ENCODE results near the gene SETBP1.

The SETBP1 gene

DNA sequence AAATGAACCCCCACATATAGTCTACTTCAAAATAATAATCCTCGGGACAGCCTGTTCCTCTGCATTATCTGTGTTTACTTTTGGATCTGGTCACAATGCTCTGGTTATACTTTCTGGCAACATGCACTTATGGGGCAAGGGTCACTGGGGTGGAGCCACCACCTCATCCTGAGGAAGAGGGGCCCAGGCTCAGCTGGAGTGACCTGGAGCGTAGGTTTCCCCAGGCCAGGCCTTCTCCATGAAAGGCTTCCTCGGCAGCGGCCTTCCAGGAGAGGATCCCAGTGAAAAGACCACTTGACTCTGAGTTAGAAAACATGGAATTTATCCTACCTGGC lies 237.4 kb downstream of the SETBP1 start:
- ChIA-PET CTCF (no interaction called here), POLR2A (no interaction called here)
- H3K4me3 ChIP-seq (ENCODE audit: low read depth, low read length): no peak overlapping the region
- H3K27ac ChIP-seq (ENCODE audit: extremely low read depth, low read depth, low read length): no peak overlapping the region
- peaks cover 2% of the 10 kb centered on the region; the same call in 1 of the 2 replicates for H3K4me1 ChIP-seq (ENCODE audit: control insufficient read depth, insufficient read depth, low read length)
- H3K36me3 ChIP-seq (ENCODE audit: control insufficient read depth in 2 of 2, insufficient read depth in 1 of 2, low read length in 2 of 2): no peaks in the 10 kb centered on the region
- TF ChIP-seq ZNF112 (tag by site-specific recombination; IDR thresholded peaks at IDR 0.05) (no peak), ZNF155 (tag by site-specific recombination; IDR thresholded peaks at IDR 0.05) (no peak), ZNF843 (tag by site-specific recombination; IDR thresholded peaks at IDR 0.05) (no peak), REPIN1 (tag by site-specific recombination; IDR thresholded peaks at IDR 0.05; ENCODE audit: low read depth) (no peak), ZNF48 (tag by site-specific recombination; IDR thresholded peaks at IDR 0.05) (no peak), WT1 (tag by site-specific recombination; IDR thresholded peaks at IDR 0.05) (no peak), ZFP3 (tag by site-specific recombination; IDR thresholded peaks at IDR 0.05; ENCODE audit: low read depth) (no peak), ZNF660 (tag by site-specific recombination; IDR thresholded peaks at IDR 0.05) (no peak), ZNF426 (tag by site-specific recombination; IDR thresholded peaks at IDR 0.05) (no peak), ZNF513 (tag by site-specific recombination; IDR thresholded peaks at IDR 0.05) (no peak), ZNF335 (tag by site-specific recombination; conservative IDR thresholded peaks at IDR 0.05) (no peak), MZF1 (tag by site-specific recombination; IDR thresholded peaks at IDR 0.05; ENCODE audit: borderline replicate concordance) (no peak), ZNF184 (tag by site-specific recombination; IDR thresholded peaks at IDR 0.05) (no peak), ZNF37A (tag by site-specific recombination; IDR thresholded peaks at IDR 0.05) (no peak), ZSCAN23 (tag by site-specific recombination; IDR thresholded peaks at IDR 0.05) (no peak), ZNF416 (tag by site-specific recombination; IDR thresholded peaks at IDR 0.05) (no peak), ZNF777 (tag by site-specific recombination; IDR thresholded peaks at IDR 0.05; ENCODE audit: borderline replicate concordance) (no peak)
- no peaks in the 10 kb centered on the region for H3K9me3 ChIP-seq (ENCODE audit: control insufficient read depth, insufficient read depth, low read depth, low read length)

DNA sequence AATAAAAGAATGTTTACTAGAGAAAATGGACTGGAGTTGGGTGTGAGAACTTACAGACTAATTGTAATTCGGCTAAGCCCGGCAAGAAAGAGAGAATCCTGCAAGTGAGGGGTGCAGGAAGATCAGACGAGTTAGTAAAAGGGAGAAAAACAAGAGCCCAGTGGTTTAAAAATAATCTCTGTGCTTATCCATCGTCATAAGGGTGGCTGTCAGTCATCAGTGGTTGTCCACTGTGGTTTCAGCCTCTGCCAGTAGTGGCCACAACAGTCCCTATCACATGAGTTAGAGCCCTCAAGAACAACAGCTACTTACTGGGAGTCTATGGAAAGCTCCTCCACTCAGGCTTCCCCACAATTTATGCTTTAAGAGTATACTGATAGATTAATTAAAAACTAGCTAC lies 239.8 kb downstream of the SETBP1 start:
- Histone ChIP-seq H3K27ac (ENCODE audit: extremely low read depth, low read depth, low read length) (no peak overlapping the region), H3K36me3 (ENCODE audit: control insufficient read depth in 2 of 2, insufficient read depth in 1 of 2, low read length in 2 of 2) (no peaks in the 10 kb centered on the region), H3K4me1 (ENCODE audit: control insufficient read depth, insufficient read depth, low read length) (peaks cover 2% of the 10 kb centered on the region; the same call in 1 of the 2 replicates), H3K4me3 (ENCODE audit: low read depth, low read length) (no peak overlapping the region), H3K9me3 (ENCODE audit: control insufficient read depth, insufficient read depth, low read depth, low read length) (no peaks in the 10 kb centered on the region)
- ChIA-PET POLR2A (no interaction called here), CTCF (no interaction called here)
- TF ChIP-seq, protein P1, sequence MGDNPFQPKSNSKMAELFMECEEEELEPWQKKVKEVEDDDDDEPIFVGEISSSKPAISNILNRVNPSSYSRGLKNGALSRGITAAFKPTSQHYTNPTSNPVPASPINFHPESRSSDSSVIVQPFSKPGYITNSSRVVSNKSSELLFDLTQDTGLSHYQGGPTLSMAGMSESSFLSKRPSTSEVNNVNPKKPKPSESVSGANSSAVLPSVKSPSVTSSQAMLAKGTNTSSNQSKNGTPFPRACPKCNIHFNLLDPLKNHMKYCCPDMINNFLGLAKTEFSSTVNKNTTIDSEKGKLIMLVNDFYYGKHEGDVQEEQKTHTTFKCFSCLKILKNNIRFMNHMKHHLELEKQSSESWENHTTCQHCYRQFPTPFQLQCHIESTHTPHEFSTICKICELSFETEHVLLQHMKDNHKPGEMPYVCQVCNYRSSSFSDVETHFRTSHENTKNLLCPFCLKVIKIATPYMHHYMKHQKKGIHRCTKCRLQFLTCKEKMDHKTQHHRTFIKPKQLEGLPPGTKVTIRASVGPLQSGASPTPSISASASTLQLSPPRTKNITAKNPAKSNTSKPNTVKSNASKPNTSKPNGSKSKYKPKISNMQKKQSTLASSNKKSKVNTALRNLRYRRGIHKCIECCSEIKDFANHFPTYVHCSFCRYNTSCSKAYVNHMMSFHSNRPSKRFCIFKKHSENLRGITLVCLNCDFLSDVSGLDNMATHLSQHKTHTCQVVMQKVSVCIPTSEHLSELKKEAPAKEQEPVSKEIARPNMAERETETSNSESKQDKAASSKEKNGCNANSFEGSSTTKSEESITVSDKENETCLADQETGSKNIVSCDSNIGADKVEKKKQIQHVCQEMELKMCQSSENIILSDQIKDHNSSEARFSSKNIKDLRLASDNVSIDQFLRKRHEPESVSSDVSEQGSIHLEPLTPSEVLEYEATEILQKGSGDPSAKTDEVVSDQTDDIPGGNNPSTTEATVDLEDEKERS (tag by site-specific recombination; IDR thresholded peaks at IDR 0.05): no peak
- no peak for TF ChIP-seq ZNF768 (tag by site-specific recombination; IDR thresholded peaks at IDR 0.05)
- TF ChIP-seq ZBTB1 (tag by site-specific recombination; IDR thresholded peaks at IDR 0.05): no peak
- TF ChIP-seq ZNF433 (tag by site-specific recombination; IDR thresholded peaks at IDR 0.05; ENCODE audit: low read depth): no peak
- TF ChIP-seq ZNF48 (tag by site-specific recombination; IDR thresholded peaks at IDR 0.05): no peak
- no peak for TF ChIP-seq ZNF302 (tag by site-specific recombination; IDR thresholded peaks at IDR 0.05; ENCODE audit: low read depth)
- no peak for TF ChIP-seq ZNF354C (tag by site-specific recombination; IDR thresholded peaks at IDR 0.05; ENCODE audit: borderline replicate concordance, low read depth)
- TF ChIP-seq BCL11B (tag by site-specific recombination; IDR thresholded peaks at IDR 0.05; ENCODE audit: low read depth): no peak
- no peak for TF ChIP-seq ZNF660 (tag by site-specific recombination; IDR thresholded peaks at IDR 0.05)
- TF ChIP-seq ZNF449 (tag by site-specific recombination; IDR thresholded peaks at IDR 0.05): no peak
- TF ChIP-seq, protein P2, sequence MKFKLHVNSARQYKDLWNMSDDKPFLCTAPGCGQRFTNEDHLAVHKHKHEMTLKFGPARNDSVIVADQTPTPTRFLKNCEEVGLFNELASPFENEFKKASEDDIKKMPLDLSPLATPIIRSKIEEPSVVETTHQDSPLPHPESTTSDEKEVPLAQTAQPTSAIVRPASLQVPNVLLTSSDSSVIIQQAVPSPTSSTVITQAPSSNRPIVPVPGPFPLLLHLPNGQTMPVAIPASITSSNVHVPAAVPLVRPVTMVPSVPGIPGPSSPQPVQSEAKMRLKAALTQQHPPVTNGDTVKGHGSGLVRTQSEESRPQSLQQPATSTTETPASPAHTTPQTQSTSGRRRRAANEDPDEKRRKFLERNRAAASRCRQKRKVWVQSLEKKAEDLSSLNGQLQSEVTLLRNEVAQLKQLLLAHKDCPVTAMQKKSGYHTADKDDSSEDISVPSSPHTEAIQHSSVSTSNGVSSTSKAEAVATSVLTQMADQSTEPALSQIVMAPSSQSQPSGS (tag by site-specific recombination; IDR thresholded peaks at IDR 0.05; ENCODE audit: low read depth): no peak
- no peak for TF ChIP-seq ZNF626 (tag by site-specific recombination; IDR thresholded peaks at IDR 0.05)
- TF ChIP-seq ZNF175 (tag by site-specific recombination; IDR thresholded peaks at IDR 0.05): no peak
- TF ChIP-seq IKZF3 (tag by site-specific recombination; IDR thresholded peaks at IDR 0.05): no peak
- no peak for TF ChIP-seq ZNF10 (tag by site-specific recombination; IDR thresholded peaks at IDR 0.05)
- no peak for TF ChIP-seq ZNF555 (tag by site-specific recombination; conservative IDR thresholded peaks at IDR 0.05)
